ENCODE data around the gene CD7.

CD7 gene

DNA sequence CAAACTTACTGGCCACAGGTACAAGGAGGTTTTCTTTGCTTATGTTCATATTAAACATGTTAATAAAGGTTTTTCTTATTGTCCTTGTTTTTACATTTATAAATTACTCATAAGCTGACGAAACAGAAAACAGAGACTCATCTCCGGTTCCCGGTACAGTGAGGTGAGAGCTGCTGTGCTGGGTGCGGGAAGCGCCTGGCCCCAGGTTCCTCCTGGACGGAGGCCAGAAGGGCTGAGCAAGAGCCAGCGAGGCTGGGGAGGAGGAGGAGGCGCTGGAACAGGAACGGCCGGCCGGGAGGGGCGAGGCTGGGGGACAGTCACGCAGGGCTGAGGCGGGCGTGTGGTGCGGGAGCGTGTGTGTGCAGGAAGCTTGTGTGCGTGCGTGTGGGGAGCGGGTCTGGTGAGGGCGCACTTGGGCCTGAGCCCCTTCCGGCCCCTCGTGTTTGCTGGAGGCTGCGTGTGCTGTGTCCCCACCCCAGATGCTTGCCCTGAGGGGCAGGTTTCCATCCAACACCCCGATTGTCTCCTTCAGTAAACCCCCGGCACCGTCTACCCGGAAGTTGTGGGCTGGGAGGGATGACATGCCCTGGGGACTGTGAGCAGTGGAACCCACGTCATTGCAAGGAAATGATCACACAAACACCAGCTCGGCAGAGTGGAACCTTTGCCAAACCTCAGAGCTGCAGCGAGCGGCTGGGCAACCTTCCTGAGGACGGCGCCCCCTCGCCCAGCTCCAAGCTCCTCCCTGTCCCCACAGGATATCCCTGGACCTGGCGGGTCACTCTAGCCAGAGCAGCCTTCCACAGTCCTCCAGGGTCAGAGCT lies 19.5 kb downstream of the CD7 start:
- DNase-seq (ENCODE audit: low read depth): peak; percentile 88

DNA sequence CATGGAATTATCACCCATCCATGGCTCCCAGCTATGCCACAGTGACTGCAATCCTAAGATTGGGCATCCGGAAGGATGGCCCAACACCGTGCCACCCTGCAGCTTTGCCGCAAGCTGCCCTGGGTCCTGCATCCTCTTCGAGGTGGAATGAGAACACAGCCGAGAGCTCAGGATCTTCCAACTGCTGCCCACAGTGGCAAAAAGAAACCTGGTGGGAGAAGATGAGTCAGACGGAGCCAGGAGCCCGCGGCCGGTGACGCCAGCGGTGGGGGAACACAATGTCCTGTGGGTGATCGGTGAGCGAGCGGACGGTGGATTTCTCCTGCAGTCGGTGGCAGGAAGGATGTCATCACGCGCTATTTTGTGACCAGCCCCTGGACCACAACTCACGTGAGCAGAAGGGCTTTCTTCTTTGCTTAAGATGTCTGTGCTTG lies 20.1 kb downstream of the CD7 start:
- peak; percentile 75 for DNase-seq (ENCODE audit: low read depth)

DNA sequence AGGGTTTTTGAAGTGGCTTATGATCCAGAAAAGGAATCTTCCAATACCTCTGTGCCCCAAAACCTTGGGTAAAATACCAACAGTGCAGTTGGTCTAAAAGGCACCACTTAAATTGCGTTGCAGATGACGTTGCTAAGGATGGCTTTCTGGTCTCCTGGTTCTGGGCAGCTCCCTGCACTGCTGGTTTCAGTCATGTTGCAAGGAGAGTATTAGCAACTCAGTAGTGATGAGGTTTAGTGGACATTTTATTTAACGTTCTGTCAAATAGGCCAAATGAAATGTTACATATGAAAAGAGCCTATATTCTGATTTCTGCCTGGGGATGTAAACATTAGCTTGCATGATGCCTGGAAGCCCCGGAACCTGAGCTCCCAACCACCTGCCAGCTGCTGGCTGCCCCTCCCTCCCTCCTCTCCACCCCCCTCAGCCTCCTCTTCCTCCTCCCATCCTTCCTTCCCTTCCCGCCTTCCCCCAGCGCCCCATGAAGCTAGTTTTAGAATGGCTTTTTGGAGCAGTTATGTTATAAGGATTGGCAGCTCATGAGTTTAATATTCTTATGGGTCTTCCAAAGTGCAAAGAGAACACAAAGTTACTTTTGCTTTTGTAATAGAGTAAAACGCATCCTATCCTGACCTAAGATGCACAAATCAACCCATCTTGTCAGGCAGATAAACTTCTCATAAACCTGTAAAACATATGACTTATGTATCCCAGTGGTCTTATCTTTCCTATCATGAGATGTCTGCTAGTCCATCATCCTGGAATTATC lies 20.7 kb downstream of the CD7 start:
- no peak for DNase-seq (ENCODE audit: low read depth)

DNA sequence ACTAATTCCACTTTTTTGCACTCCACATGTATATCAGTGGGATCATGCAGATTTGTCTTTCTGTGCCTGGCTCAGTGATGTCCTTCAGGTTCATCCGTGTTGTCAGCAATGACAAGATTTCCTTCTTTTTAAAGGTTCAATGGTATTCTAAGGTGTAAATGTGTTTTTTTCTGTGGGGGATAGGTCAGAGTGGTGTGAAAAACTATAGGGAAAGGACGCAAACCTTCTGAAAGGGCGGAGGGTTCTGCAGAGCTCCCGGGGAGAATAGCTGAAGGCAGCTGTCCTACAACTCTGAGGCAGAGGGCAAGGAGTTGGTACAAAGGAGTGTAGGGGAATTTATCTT lies 22.0 kb downstream of the CD7 start:
- no peak for DNase-seq (ENCODE audit: low read depth)

DNA sequence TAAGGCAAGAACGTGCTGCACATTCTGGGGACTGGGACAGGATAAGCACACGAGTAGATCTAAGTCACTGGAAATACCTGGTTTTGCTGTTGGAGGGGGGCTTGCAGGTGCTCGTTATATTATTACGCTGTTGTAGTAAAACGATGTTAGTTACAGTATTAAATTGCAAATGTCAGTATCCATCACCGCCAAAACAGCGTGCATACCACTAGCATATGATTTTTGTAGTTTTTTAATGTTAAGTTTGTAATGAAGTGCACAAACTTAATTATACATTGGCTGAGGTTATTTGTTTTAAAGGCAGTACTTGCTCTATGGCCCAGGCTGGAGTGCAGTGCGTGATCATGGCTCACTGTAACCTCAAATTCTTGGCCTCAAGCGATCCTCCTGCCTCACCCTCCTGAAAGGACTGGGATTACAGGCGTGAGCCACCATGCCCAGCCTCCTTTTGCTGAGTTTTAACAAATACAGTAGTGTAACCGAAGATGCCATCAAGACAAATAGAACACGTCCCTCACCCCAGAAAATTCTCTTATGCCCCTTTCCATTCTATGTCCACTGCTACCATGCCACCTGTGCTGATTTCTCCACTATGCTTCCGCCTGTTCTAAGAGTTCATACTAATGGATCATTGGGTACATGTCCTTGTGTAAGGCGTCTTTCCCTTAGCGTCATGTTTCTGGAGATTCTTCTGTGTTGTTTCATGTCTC lies 23.2 kb downstream of the CD7 start:
- no peak for DNase-seq (ENCODE audit: low read depth)

DNA sequence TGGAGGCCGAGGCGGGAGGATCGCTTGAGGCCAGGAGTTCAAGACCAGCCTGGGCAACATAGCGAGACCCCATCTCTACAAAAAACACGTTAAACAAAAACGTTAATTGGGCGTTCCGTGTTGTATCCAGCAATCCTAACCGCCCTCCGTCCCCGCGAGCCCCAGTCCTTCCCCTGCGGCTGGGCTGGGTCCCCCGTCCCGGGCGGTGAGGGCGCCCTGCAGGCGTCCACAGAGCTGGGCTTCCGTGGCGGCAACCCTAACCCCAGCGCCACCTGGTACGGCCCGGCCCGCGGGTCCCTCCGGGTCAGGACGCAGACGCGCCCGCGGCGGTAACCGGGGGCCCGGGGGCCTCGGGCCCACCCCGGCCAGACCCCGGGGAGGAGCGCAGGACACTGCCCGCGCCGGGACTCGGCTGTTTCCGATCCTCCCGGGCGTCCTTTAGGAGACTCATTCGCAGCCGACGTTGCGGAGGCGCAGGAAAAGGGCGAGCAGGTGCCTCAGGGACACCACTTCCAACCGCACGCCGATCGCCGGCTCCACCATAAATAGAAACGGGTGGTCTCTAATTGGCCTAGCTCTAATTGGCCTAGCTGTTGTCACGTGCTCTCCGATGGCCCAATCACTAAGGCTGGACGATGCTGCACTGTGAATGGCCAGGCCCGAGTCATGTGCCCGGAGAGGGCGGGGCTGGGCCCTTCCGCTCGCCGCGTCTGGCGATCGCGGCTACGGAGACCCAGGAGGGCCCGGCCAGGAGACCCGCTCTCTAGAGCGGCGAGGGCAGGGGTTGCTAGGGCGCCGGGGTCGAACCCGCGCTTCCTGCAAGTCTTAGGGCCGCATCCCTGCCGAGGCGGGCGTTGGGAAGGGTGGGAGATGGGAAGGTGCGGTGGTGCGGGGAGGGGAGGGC lies 24.9 kb downstream of the CD7 start:
- DNase-seq (ENCODE audit: low read depth): peak; percentile 75

DNA sequence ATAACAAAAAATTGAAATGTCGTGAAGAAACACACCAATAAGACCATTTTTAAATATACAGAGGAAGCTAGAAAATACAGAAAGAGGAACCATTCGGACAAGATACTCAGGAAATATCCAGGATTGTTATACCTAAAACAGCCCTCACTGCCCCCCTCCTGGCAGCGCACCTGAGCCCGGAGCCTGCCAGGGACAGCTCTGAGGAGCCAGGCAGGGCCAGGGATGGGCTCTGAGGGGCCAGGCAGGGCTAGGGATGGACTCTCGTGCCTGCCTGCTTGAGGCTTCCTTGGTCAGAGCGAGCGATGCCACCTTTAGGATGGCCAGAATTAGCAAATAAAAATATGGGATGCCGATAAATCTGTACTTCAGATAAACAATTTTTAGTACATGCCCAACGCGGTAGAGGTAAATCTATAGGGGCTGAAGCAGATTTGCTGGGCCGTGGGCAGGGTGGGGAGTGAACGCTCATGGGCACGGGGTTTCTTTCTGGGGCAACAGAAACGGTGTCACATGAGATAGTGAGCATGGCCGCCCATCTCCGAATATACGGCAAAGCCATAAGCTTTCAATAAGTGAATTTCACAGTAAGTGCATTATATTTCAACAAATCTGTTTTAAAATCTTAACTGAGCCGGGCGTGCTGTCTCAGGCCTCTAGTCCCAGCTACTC lies 25.7 kb downstream of the CD7 start:
- no peak for DNase-seq (ENCODE audit: low read depth)

DNA sequence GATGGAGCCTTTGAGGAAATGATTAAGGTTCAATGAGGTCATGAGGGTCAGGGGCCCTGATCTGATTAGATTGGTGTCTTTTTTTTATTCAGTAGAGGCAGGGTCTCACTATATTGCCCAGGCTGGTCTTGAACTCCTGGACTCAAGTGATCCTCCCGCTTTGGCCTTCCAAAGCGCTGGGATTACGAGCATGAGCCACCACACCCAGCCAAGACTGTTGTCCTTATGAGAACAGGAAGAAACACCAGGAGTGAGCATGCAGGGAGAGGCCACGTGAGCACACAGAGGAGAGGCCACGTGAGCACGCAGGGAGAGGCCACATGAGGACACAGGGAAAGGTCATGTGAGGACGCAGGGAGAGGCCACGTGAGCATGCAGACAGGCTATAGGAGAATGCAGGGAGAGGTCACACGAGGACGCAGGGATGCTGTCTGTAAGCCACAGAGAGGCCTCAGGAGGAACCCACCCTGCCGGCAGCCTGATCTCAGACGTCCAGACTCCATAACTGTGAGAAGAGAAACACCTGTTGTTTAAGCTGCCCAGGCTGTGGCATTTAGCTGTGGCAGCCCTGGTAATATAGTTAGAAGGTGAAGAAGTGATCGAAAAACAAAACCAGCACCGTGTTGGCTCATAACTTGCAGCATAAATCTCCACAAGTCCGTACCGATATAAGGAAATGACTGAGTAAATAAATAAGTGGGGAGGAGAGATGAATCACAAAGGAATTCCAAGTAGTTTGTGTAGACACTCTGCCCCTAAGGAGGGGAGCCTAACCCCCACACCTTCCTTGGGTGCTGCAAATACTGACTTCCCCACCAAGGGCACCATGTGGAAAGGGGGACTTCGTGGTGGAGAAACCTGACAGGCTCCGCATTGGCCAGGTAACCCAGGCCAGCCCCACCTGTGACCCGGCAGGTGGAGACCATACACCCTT lies 29.3 kb downstream of the CD7 start:
- DNase-seq (ENCODE audit: low read depth): no peak

DNA sequence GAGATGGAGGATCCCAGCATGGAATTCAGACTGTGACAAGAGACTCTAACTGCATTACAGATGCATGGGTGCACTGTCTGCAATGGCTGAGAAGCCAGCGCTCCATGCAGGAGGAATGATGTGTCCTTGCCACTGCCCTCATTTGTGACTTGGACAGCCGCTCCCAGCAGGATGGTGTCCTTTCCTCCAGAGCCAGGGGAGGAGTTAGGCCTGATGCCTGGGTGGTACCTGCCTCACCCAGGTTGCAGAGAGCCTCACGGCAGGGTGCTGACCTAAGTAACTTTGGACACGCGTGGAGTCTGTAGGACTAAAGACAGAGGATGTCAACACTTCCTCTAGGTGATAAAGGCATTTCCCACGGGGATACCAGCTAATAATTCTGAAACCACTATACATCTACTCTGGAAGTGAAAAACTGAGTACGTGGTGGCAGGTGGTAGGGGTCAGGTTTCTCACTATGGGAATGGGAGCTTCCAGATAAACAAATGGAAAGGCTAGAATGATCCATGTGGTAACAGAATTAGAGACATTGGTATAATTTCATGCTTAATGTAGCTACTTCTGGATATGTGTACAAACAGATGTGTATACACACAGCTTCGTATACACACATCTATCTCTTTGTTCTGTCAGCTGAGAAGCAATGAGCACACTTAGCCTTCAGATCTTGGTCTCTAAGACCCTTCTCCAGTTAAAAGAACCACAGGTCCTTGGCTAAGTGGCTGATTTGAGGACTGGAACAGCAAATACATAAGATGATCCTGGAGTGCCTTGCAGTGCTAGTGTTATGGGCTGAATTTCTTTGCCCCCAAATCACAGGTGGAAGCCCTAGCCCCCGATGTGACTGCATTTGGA lies 30.2 kb downstream of the CD7 start:
- no peak for DNase-seq (ENCODE audit: low read depth)

DNA sequence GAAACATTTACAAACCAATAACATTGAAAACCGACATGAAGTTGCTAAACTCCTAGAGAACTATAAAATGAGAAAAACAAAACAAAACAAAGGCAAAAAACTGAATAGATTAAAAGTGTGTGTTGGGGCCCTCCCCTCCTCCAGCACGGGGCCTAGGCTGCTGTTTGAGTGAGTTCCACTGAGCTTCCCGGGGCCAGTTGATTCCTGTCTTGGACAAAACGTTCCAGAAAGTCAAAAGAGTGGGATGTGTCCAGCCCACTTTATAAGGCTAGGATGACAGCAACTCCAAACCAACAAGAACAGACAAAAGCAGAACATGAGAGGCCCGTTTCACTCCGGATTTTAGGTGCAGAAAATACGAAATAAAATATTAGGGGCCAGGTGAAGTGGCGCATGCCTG lies 32.3 kb downstream of the CD7 start:
- DNase-seq (ENCODE audit: low read depth): no peak

DNA sequence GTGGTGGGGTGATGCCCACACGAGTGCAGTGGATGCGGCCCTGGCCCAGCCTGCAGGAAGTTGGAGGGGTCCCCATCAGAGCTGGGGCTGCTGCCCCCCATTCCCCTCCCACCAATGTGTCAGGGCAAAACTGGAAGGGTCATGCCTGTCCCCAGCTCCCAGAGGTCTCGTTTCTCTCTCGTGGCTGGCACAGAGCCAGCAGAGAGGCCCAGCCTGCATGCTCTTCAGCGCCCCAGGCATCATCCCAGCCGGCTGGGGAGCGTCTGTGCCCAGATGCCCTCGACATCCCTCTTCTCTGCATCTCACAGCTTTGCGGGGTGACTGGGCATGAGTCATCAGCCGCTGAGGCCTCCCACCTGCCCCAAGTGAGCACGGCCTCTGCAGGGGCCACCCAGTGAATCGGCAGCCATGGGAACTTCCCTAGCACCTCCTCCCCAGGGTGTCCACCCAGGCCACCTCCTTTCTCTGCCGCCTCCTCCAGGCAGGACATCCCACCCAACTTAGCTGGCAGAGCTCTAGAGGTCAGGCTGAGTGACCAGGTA lies 34.1 kb downstream of the CD7 start:
- DNase-seq (ENCODE audit: low read depth): no peak

DNA sequence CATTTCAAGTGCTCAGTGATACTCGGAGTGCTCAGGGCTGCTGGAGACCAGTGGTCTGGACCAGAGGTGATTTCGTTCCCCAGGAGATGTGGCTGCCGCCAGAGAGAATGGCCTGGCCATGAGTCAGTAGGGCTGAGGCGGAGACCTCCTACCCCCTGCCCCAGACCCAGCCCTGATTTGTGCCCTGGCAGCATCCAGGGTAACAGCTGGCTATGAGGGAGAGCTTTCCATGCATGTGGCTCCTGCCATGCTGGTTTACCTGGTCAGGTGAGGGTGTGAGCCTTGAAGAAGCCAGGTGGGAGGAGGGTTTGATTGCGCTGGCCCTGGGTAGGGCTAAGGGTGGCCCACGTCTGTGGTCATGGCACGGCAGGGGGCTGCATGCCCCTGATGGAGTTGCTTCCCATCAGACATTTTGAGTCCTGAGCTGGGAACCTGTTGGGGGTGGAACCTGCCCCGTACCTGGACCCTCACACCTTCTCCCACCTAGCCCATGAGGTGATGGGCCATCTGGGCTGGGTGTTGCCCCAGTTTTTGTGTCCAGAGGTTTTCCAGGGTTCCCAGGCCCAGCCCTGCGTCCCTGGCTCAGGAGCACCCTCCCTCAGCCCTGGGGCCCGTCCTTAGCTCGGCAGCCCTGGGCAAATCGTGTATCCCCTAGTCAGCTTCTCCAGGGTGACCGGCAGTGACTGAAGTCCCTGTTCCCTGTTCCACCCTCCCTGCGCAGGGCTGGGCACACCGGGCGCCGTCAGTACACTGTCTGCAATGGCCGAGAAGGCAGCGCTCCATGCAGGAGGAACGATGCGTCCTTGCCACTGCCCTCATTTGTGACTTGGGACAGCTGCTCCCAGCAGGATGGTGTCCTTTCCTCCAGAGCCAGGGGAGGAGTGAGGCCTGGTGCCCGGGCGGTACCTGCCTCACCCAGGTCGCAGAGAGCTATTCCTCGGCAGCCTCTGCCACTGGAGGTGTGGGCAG lies 34.9 kb downstream of the CD7 start:
- DNase-seq (ENCODE audit: low read depth): no peak

DNA sequence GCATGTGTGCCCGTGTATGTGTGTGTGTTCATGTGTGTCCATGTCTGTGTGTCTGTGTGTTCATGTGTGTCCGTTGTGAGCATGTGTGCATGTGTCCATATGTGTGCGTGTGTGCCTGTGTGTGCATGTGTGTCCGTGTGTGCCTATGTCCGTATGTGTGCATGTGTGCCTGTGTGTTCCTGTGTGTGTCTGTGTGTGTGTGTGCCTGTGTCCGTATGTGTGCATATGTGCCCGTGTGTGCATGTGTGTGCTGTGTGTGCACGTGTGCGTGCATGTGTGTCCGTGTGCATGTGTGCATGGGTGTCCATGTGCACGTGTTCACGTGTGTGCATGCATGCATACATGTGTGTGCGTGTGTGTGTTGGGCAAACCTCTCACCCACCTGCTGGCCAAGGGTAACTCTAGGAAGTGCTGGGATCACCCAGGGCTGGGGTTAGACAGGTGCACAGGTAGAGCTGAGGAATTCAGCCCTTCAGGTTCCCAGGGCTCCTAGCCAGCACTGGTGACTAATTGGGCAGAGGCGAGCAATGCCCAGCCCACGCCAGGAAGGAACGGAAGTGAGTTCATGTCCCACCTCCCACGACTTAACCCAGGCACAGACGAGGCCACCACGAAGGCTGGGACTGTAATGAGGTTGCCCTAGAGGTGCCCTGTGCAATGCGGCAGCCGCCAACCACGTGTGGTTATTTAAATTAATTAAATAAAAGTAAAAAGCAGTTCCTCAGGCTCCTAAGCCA lies 35.7 kb downstream of the CD7 start:
- DNase-seq (ENCODE audit: low read depth): no peak

DNA sequence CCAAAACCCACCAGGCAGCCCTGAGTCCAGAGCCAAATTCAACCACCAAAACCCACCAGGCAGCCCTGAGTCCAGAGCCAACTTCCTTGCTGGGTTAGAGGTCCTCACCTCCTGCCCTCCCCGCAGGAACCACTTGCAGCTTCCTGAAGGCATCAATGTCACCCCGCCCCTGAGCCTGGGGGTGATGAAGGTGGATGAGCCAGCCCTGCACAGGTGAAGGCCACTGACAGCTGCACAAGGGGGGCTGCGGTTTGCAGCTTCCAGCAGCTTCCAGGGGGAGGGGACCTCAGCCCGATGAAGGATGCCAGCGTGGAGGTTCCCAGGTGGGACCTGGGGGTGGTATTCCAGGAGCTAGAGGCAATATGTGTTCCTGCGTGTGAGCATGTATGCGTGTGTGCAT lies 36.3 kb downstream of the CD7 start:
- no peak for DNase-seq (ENCODE audit: low read depth)

DNA sequence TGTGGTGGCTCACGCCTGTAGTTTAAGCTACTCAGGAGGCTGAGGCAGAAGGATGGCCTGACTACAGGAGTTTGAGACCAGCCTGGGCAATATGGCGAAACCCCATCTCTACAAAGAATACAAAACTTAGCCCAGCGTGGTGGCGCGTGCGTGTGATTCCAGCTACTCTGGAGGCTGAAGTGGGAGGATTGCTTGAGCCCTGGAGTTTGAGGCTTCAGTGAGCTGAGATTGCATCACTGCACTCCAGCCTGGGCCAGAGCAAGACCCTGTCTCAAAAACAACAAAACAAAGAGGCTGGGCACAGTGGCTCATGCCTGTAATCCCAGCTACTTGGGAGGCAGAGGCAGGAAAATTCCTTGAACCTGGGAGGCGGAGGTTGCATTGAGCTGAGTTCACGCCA lies 36.9 kb downstream of the CD7 start:
- DNase-seq (ENCODE audit: low read depth): no peak

DNA sequence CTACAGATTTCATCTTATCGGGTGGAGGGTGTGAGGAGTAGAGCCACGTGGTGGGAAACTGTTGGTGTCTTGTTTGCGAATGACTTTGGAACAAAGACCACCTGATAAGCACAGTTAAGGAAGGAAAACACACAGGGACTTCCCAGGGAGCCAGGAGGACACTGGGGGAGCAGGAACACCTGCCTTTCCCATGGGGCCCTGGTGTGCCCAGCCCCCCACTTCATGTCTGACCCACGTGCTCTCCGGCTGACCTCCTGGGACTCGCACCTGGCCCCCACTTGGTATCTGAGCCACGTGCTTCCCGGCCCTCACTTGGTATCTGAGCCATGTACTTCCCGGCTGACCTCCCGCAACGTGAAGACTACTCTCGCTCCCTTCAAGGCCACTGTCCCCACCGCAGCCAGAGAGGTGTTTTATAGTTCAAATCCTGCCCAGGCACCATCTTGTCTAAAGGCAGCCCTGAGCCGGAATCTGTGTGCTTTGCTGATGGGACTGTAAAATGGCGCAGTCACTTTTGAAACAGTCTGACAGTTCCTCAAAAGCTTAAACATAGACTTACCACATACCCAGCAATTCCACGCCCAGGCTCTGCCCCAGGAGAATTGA lies 38.5 kb downstream of the CD7 start:
- DNase-seq (ENCODE audit: low read depth): no peak

DNA sequence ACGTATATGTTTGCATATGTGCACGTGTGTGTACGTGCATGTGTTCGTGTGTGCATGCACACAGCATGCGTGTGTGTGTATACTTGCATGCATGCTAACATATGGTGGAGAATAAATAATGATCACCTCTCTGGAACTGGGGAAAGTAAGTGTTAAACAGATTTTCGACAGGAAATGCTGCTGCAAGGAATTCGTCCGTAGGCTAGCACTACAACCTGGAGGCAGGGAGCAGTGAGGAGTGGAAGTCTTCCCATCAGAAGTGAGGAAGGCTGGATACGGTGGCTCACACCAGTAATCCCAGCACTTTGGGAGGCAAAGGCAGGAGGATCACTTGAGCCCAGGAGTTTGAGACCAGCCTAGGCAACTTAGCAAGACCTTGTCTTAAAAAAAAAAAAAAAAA lies 39.1 kb downstream of the CD7 start:
- no peak for DNase-seq (ENCODE audit: low read depth)

All from stimulated activated CD8-positive, alpha-beta memory T cell treated with anti-CD3 and anti-CD28 coated beads, Interleukin-15, amount 100 ng/mL, for 1 hour (primary cell).